K562 (cell line): Measurements from ENCODE around the gene ARHGAP26. TPM values are rescaled to one million over a fixed set of nuclear protein-coding genes. Genes with fewer than 3 reads are reported as not detected.
A peak's percentile ranks its signal among the peaks of the same experiment; 100 is the strongest.
"Not testable (repeated sequence)": the region's sequence is repeated elsewhere in the genome, so short reads cannot be mapped to it uniquely, and the experiment has no call there.

Experiments used
- ATAC-seq: fragments of 200-7000 bp; cut with Tn5 transposase; 3 replicates; pipeline ENCODE4 v1.9.1; 2020; ENCODE audit warnings: moderate library complexity
- BruUV-seq: library from RNA; stranded (reverse); fragments of 400-500 nt; replicated peaks from 2 replicates; lab custom pipeline; 2021; lab: Mats Ljungman, UMichigan
- CTCF ChIA-PET: fragments of 300-600 bp; formaldehyde crosslinking; extraction: SDS; loops from one replicate; lab custom pipeline; 2021; ENCODE audit warnings: low intra/inter-chr PET ratio; lab: Yijun Ruan, JAX
- POLR2A ChIA-PET: fragments of 300-600, 350-650 bp; sonication (Branson Sonifier 250); formaldehyde crosslinking; extraction: SDS; loops from one replicate; lab custom pipeline; 2021; ENCODE audit warnings: antibody characterized with exemption, inconsistent platforms; lab: Yijun Ruan, JAX
- DNase-seq, 4 experiments: peaks; one replicate each; pipeline versions ENCODE4 v3.0.0 to v3.0.0-alpha.2; 2011 to 2018; ENCODE audit warnings: low spot score in 3 of 4, mixed read lengths in 3 of 4; ENCODE audit errors: extremely low read depth in 1 of 4
- FAIRE-seq: peaks from 2 replicates; lab custom pipeline; 2011; peaks lifted over from hg19 to GRCh38; lab: Jason Lieb, UNC
- H2AFZ ChIP-seq: 2 replicates; pipeline ENCODE4 v1.6.0; 2011; ENCODE audit warnings: low read depth, low read length, control low read depth, inconsistent platforms
- H3K27ac ChIP-seq: fragments of 200-600 bp; 3 replicates; pipeline ENCODE4 v1.8.0; 2011; ENCODE audit warnings: low read depth, mild to moderate bottlenecking, control low read depth, inconsistent platforms, low read length, moderate library complexity, mixed read lengths; ENCODE audit errors: extremely low read depth
- H3K27me3 ChIP-seq, 2 experiments: fragments of 300-600 bp in 1 of 2; 2 replicates in 1 of 2; 3 replicates in 1 of 2; pipeline versions ENCODE4 v1.6.0 to v1.8.0; 2011; ENCODE audit warnings: inconsistent platforms in 2 of 2, low read length in 2 of 2, mild to moderate bottlenecking in 1 of 2, mixed read lengths in 1 of 2, moderate library complexity in 1 of 2; ENCODE audit not compliant: control insufficient read depth in 2 of 2, insufficient read depth in 2 of 2
- H3K36me3 ChIP-seq: fragments of 300-600 bp; 3 replicates; pipeline ENCODE4 v1.8.0; 2011; ENCODE audit warnings: mild to moderate bottlenecking, low read length, inconsistent platforms; ENCODE audit not compliant: control insufficient read depth, insufficient read depth
- H3K4me1 ChIP-seq, 2 experiments: fragments of 200-600 bp in 1 of 2; replicated peaks in 1 of 2; 2 replicates in 1 of 2; 3 replicates in 1 of 2; pipeline versions ENCODE4 v1.5.1 to v1.8.0; 2011; ENCODE audit warnings: inconsistent platforms in 2 of 2, low read length in 2 of 2, mild to moderate bottlenecking in 1 of 2, mixed read lengths in 1 of 2, moderate library complexity in 1 of 2; ENCODE audit not compliant: control insufficient read depth in 2 of 2, insufficient read depth in 2 of 2
- H3K4me2 ChIP-seq: 2 replicates; pipeline ENCODE4 v1.6.1; 2011; ENCODE audit warnings: low read length, control low read depth, inconsistent platforms, mixed read lengths; ENCODE audit not compliant: insufficient read depth
- H3K4me3 ChIP-seq: fragments of 200-600 bp; sonication (generic), shearing (Covaris generic); 2 replicates; pipeline ENCODE4 v1.5.1; 2016; ENCODE audit warnings: control low read depth, inconsistent platforms
- H3K79me2 ChIP-seq: fragments of 200-600 bp; 3 replicates; pipeline ENCODE4 v1.8.0; 2011; ENCODE audit warnings: low read length, inconsistent platforms; ENCODE audit not compliant: control insufficient read depth, insufficient read depth
- H3K9ac ChIP-seq, 2 experiments: 2 replicates each; pipeline versions ENCODE4 v1.6.0 to v1.6.1; 2011; ENCODE audit warnings: low read depth in 2 of 2, low read length in 2 of 2, control low read depth in 1 of 2, inconsistent platforms in 1 of 2, mild to moderate bottlenecking in 1 of 2, mixed read lengths in 1 of 2; ENCODE audit not compliant: insufficient read depth in 1 of 2
- H3K9me1 ChIP-seq: one replicate; pipeline ENCODE4 v1.6.0; 2011; ENCODE audit warnings: inconsistent platforms, mild to moderate bottlenecking, low read length, moderate library complexity; ENCODE audit not compliant: control insufficient read depth, insufficient read depth
- H3K9me3 ChIP-seq: replicated peaks from 2 replicates; pipeline ENCODE4 v1.5.1; 2011; ENCODE audit warnings: low read depth, low read length, inconsistent platforms; ENCODE audit not compliant: control insufficient read depth, insufficient read depth
- H4K20me1 ChIP-seq: replicated peaks from 2 replicates; pipeline ENCODE4 v1.6.1; 2011; ENCODE audit warnings: low read length, inconsistent platforms, mixed read lengths; ENCODE audit not compliant: control insufficient read depth, insufficient read depth
- BCOR ChIP-seq: fragments of 450-650 bp; IDR thresholded peaks from 2 replicates; pipeline ENCODE4 v1.6.1; 2016
- FOXP1 ChIP-seq: sonication (generic); formaldehyde crosslinking; IDR thresholded peaks from 2 replicates; pipeline ENCODE4 v1.8.0; 2022; ENCODE audit warnings: mild to moderate bottlenecking, missing genetic modification reagents
- IFI16 ChIP-seq: fragments of 250-450 bp; sonication (Bioruptor Pico); IDR thresholded peaks from 2 replicates; pipeline ENCODE4 v2.1.2; 2022; ENCODE audit warnings: mild to moderate bottlenecking, inconsistent platforms
- KAT2B ChIP-seq: IDR thresholded peaks from one replicate; pipeline ENCODE4 v1.6.1; 2012; ENCODE audit warnings: low read depth, mild to moderate bottlenecking, control low read depth, inconsistent platforms, low read length, moderate library complexity
- KDM1A ChIP-seq, 2 experiments: fragments of 450-650 bp; IDR thresholded peaks; 2 replicates each; pipeline ENCODE4 v1.6.1; 2016; ENCODE audit warnings: mild to moderate bottlenecking in 2 of 2
- ZNF146 ChIP-seq: IDR thresholded peaks from one replicate; pipeline ENCODE4 v1.6.1; 2018; ENCODE audit warnings: missing compliant biosample characterization; ENCODE audit not compliant: unreplicated experiment
- WGBS: fragments of 100-300 bp; shearing (Covaris generic); methylation state at CpG from one replicate; pipeline ENCODE4 v1.1.6; 2016; ENCODE audit warnings: low coverage, mixed read lengths; ENCODE audit not compliant: insufficient coverage; ENCODE audit errors: missing lambda C conversion rate; 5-methylcytosine and 5-hydroxymethylcytosine counted together
- in situ Hi-C: fragments of 300-500 bp; cut with MboI; formaldehyde crosslinking; loops from 4 replicates; pipeline ENCODE4 v1.15.0; 2018; ENCODE audit warnings: inconsistent platforms, mixed read lengths
- intact Hi-C: fragments of 100-400 bp; cut with micrococcal nuclease; formaldehyde crosslinking; loops from 2 replicates; pipeline ENCODE4 v1.14.2; 2022
- polyA plus RNA-seq, 8 experiments: library from polyadenylated mRNA; depleted of rRNA in 4 of 8; stranded (reverse) in 5 of 8; unstranded in 3 of 8; fragments of >200 nt; fragmentation: Nextera tagmentation in 2 of 8; fragmentation: Illumina TruSeq in 1 of 8; extraction: Ambion mirVana in 2 of 8; extraction: Trizol in 1 of 8; gene quantifications; 2 replicates each; pipeline versions ENCODE4 v1.2.1 to v1.2.3, GENCODE V29; 2011 to 2014; ENCODE audit warnings: inconsistent platforms in 1 of 8, missing spikeins in 1 of 8
- total RNA-seq, 7 experiments: library from RNA; depleted of rRNA in 6 of 7; stranded (reverse); fragments of >200 nt in 6 of 7; fragmentation: Illumina TruSeq in 2 of 7; extraction: Trizol in 2 of 7; gene quantifications; 2 replicates each; pipeline versions ENCODE4 v1.2.1 to v1.2.3, GENCODE V29; 2011 to 2021; ENCODE audit warnings: low replicate concordance in 1 of 7
- TF ChIP-seq, protein P1 (sequence below), 3 experiments: IDR thresholded peaks in 2 of 3; conservative IDR thresholded peaks in 1 of 3; 2 replicates each; pipeline ENCODE4 v1.5.1; 2011 to 2012; ENCODE audit warnings: low read length in 3 of 3, mild to moderate bottlenecking in 3 of 3, control low read depth in 2 of 3, improper control_type of control experiment in 1 of 3, inconsistent platforms in 1 of 3, low read depth in 1 of 3, mixed read lengths in 1 of 3, moderate library complexity in 1 of 3; ENCODE audit not compliant: insufficient read depth in 2 of 3

Gene ARHGAP26
- total and polyA plus RNA-seq, 9 of the 15 experiments (the other 6 are each of a cell fraction or from before 2014, with no cell fraction given) = 0.13 to 1.1 (median 0.55) TPM

- CTCF ChIA-PET, H3K27ac ChIP-seq, H3K27me3 ChIP-seq, H3K9ac ChIP-seq, POLR2A ChIA-PET, H3K4me2 ChIP-seq, H2AFZ ChIP-seq, in situ Hi-C loops, H3K4me3 ChIP-seq, H3K9me1 ChIP-seq, H3K9me3 ChIP-seq, BruUV-seq, H3K36me3 ChIP-seq, ATAC-seq, H4K20me1 ChIP-seq, DNase-seq, H3K79me2 ChIP-seq, FAIRE-seq: not testable (repeated sequence)
- peak; percentile 52 for TF ChIP-seq ZNF146 (CRISPR knock-in tag)
- peak in 1 of 2 experiments; percentile 63; a peak in 2 of 4 replicates for TF ChIP-seq KDM1A (IDR thresholded peaks at IDR 0.05)
- TF ChIP-seq BCOR = peak; percentile 78; the same call in 1 of the 2 replicates
- 75% methylated on average over 2 of the region's 4 CpGs for WGBS
- H3K4me1 ChIP-seq = peaks cover 20 to 40% of the 10 kb centered on the region in 2 experiments
- intact Hi-C loops = loop anchor here (10.0 kb wide), 1 partner anchor 621 kb away; no protein-coding TSS in a partner anchor
Observed at GRCh38 chr5:143203301-143203956, 433.3 kb downstream of the ARHGAP26 start.

DNA sequence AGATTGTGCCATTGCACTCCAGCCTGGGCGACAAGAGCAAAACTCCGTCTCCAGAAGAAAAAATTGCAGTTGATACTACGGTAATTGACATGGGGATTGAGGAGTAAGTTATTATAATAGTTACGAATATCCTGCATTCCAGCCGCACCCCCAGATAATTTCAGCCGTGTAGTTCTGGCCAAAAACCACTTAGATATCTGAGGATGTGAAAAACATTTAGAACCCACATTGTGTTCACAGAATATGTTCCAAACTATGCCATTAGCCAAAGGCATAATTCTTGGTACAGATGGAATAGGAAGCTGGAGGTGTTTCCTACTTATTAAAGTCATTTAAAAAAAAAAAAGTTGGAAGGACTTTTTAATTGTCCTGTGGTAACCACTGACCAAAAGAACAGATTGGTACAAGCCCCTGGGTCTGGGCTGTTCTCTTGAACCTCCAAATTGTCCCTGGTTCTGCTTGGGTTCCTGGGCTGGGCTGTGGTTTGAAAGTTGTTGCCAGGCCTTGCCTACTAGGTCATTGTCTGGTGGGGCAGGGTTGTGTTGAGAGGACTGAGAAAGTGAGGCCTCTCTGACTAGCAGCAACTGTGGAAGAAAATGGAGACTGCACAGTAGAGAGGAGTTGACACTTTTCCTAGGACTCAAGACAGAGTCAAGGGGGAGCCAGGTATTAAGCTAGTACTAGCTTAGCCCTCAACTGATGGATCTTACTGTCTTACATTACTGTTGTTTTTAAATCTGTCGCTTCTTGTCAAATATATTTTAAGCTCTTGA, 434.5 kb downstream of the ARHGAP26 start:
- Histone ChIP-seq H3K4me2 (no peak overlapping the region), H3K36me3 (no peaks in the 10 kb centered on the region), H3K79me2 (no peaks in the 10 kb centered on the region), H3K27me3 (no peaks in the 10 kb centered on the region), H3K9me1 (no peaks in the 10 kb centered on the region), H3K4me3 (no peak overlapping the region), H3K9me3 (no peaks in the 10 kb centered on the region), H4K20me1 (no peaks in the 10 kb centered on the region), H2AFZ (peak overlapping the region; percentile 50; the same call in 1 of the 2 replicates), H3K4me1 (peaks cover 26 to 51% of the 10 kb centered on the region in 2 experiments), H3K27ac (peak overlapping the region; percentile 11; the same call in 1 of the 3 replicates), H3K9ac (no peak overlapping the region)
- 89% methylated on average over 7 of the region's 7 CpGs for WGBS
- no peak for DNase-seq
- no peak for TF ChIP-seq IFI16 (CRISPR knock-in tag)
- TF ChIP-seq, protein P1, sequence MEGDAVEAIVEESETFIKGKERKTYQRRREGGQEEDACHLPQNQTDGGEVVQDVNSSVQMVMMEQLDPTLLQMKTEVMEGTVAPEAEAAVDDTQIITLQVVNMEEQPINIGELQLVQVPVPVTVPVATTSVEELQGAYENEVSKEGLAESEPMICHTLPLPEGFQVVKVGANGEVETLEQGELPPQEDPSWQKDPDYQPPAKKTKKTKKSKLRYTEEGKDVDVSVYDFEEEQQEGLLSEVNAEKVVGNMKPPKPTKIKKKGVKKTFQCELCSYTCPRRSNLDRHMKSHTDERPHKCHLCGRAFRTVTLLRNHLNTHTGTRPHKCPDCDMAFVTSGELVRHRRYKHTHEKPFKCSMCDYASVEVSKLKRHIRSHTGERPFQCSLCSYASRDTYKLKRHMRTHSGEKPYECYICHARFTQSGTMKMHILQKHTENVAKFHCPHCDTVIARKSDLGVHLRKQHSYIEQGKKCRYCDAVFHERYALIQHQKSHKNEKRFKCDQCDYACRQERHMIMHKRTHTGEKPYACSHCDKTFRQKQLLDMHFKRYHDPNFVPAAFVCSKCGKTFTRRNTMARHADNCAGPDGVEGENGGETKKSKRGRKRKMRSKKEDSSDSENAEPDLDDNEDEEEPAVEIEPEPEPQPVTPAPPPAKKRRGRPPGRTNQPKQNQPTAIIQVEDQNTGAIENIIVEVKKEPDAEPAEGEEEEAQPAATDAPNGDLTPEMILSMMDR (IDR thresholded peaks at IDR 0.05 in 2 of 3, conservative IDR thresholded peaks at IDR 0.05 in 1 of 3; ENCODE audit: insufficient read depth in 2 of 3, low read depth in 1 of 3, low read length in 3 of 3) = no peak
- no peak for TF ChIP-seq FOXP1
- no peak for TF ChIP-seq KAT2B
- ATAC-seq = no peak
- POLR2A ChIA-PET = interaction anchor here (0.7 to 0.8 kb wide), 2 partner anchors 19 to 229 kb away, joined by 3 read pairs; no protein-coding TSS in a partner anchor
- in situ Hi-C loops = no loop called here
- intact Hi-C loops = loop anchor here (10.0 kb wide), 1 partner anchor 620 kb away; no protein-coding TSS in a partner anchor
- no peak for FAIRE-seq
- CTCF ChIA-PET = no interaction called here
- BruUV-seq = no TSS peak
